ENCODE data around the gene IFT80. TPM values are rescaled to one million over a fixed set of nuclear protein-coding genes. Genes with fewer than 3 reads are reported as not detected.
"Not testable (repeated sequence)": the region's sequence is repeated elsewhere in the genome, so short reads cannot be mapped to it uniquely, and the experiment has no call there.

The IFT80 gene
- total RNA-seq, 1 experiment from 2014 or later = 20.2 TPM

- intact Hi-C loops (cut with micrococcal nuclease; ENCODE audit: unreplicated experiment) = no loop called here
- Histone ChIP-seq H3K36me3 (ENCODE audit: insufficient read depth, low read length, poor library complexity, severe bottlenecking) (no peaks in the 10 kb centered on the region), H3K27me3 (replicated peaks; ENCODE audit: insufficient read depth, low read depth, low read length, poor library complexity) (peaks cover 9% of the 10 kb centered on the region), H3K4me1 (ENCODE audit: insufficient read depth, low read length, poor library complexity, severe bottlenecking) (no peaks in the 10 kb centered on the region), H3K9me3 (ENCODE audit: low read depth, low read length, poor library complexity, severe bottlenecking) (no peaks in the 10 kb centered on the region), H3K4me3 (ENCODE audit: low read depth, low read length, poor library complexity, severe bottlenecking) (no peak overlapping the region), H3K27ac (ENCODE audit: low read depth, low read length, poor library complexity, severe bottlenecking) (no peak overlapping the region)
- POLR2A ChIA-PET (ENCODE audit: low non-redundant PET) = no interaction called here
- no TSS peak for BruUV-seq (replicated peaks)
- CTCF ChIA-PET = no interaction called here
- TF ChIP-seq CTCF (conservative IDR thresholded peaks at IDR 0.05; ENCODE audit: low read depth, low read length) (no peak), EZH2 (IDR thresholded peaks at IDR 0.05; ENCODE audit: borderline replicate concordance, low read depth, low read length, poor library complexity, severe bottlenecking) (no peak)
- DNase-seq (ENCODE audit: low spot score) = no peak
These were observed 145.7 kb downstream of the IFT80 start for GRCh38 chr3:160253298-160253697.

- POLR2A ChIA-PET (ENCODE audit: low non-redundant PET) = no interaction called here
- DNase-seq (ENCODE audit: low spot score) = no peak
- BruUV-seq (replicated peaks) = no TSS peak
- Histone ChIP-seq H3K36me3 (ENCODE audit: insufficient read depth, low read length, poor library complexity, severe bottlenecking) (no peaks in the 10 kb centered on the region), H3K27ac (ENCODE audit: low read depth, low read length, poor library complexity, severe bottlenecking) (no peak overlapping the region), H3K27me3 (replicated peaks; ENCODE audit: insufficient read depth, low read depth, low read length, poor library complexity) (peaks cover 13% of the 10 kb centered on the region), H3K4me3 (ENCODE audit: low read depth, low read length, poor library complexity, severe bottlenecking) (no peak overlapping the region), H3K4me1 (ENCODE audit: insufficient read depth, low read length, poor library complexity, severe bottlenecking) (no peaks in the 10 kb centered on the region), H3K9me3 (ENCODE audit: low read depth, low read length, poor library complexity, severe bottlenecking) (no peaks in the 10 kb centered on the region)
- intact Hi-C loops (cut with micrococcal nuclease; ENCODE audit: unreplicated experiment) = no loop called here
- TF ChIP-seq CTCF (conservative IDR thresholded peaks at IDR 0.05; ENCODE audit: low read depth, low read length) = no peak
- no peak for TF ChIP-seq EZH2 (IDR thresholded peaks at IDR 0.05; ENCODE audit: borderline replicate concordance, low read depth, low read length, poor library complexity, severe bottlenecking)
- CTCF ChIA-PET = no interaction called here
These were observed 151.3 kb downstream of the IFT80 start for GRCh38 chr3:160247766-160248165.

GRCh38 chr3:160245261-160245800, 153.7 kb downstream of the IFT80 start:
- no TSS peak for BruUV-seq (replicated peaks)
- intact Hi-C loops (cut with micrococcal nuclease; ENCODE audit: unreplicated experiment) = no loop called here
- H3K4me1 ChIP-seq (ENCODE audit: insufficient read depth, low read length, poor library complexity, severe bottlenecking) = no peaks in the 10 kb centered on the region
- ChIA-PET POLR2A (ENCODE audit: low non-redundant PET) (no interaction called here), CTCF (no interaction called here)
- no peak overlapping the region for H3K4me3 ChIP-seq (ENCODE audit: low read depth, low read length, poor library complexity, severe bottlenecking)
- TF ChIP-seq EZH2 (IDR thresholded peaks at IDR 0.05; ENCODE audit: borderline replicate concordance, low read depth, low read length, poor library complexity, severe bottlenecking) (no peak), CTCF (conservative IDR thresholded peaks at IDR 0.05; ENCODE audit: low read depth, low read length) (no peak)
- peaks cover 12% of the 10 kb centered on the region for H3K27me3 ChIP-seq (replicated peaks; ENCODE audit: insufficient read depth, low read depth, low read length, poor library complexity)
- no peaks in the 10 kb centered on the region for H3K36me3 ChIP-seq (ENCODE audit: insufficient read depth, low read length, poor library complexity, severe bottlenecking)
- DNase-seq (ENCODE audit: low spot score) = no peak
- H3K27ac ChIP-seq (ENCODE audit: low read depth, low read length, poor library complexity, severe bottlenecking) = no peak overlapping the region
- H3K9me3 ChIP-seq (ENCODE audit: low read depth, low read length, poor library complexity, severe bottlenecking) = no peaks in the 10 kb centered on the region

GRCh38 chr3:160240719-160241118, 158.3 kb downstream of the IFT80 start:
- H3K27me3 ChIP-seq (replicated peaks; ENCODE audit: insufficient read depth, low read depth, low read length, poor library complexity); DNase-seq (ENCODE audit: low spot score); POLR2A ChIA-PET (ENCODE audit: low non-redundant PET); intact Hi-C loops (cut with micrococcal nuclease; ENCODE audit: unreplicated experiment); H3K9me3 ChIP-seq (ENCODE audit: low read depth, low read length, poor library complexity, severe bottlenecking); H3K27ac ChIP-seq (ENCODE audit: low read depth, low read length, poor library complexity, severe bottlenecking); H3K4me1 ChIP-seq (ENCODE audit: insufficient read depth, low read length, poor library complexity, severe bottlenecking); H3K36me3 ChIP-seq (ENCODE audit: insufficient read depth, low read length, poor library complexity, severe bottlenecking); BruUV-seq (replicated peaks); H3K4me3 ChIP-seq (ENCODE audit: low read depth, low read length, poor library complexity, severe bottlenecking); CTCF ChIA-PET: not testable (repeated sequence)

Data from A673 (cell line).